PC-3 (cell line): ENCODE results near the gene CYP2A7.
"Not testable (repeated sequence)": the region's sequence is repeated elsewhere in the genome, so short reads cannot be mapped to it uniquely, and the experiment has no call there.

Experiments used
- EZH2 ChIP-seq: fragments of 300-600 bp; sonication (generic); IDR thresholded peaks from one replicate; pipeline ENCODE4 v1.6.1; 2017; ENCODE audit warnings: antibody characterized with exemption, mild to moderate bottlenecking, low read length; ENCODE audit not compliant: unreplicated experiment
- EZH2phosphoT487 ChIP-seq: fragments of 300-600 bp; sonication (generic); IDR thresholded peaks from 2 replicates; pipeline ENCODE4 v1.6.1; 2018; ENCODE audit warnings: mild to moderate bottlenecking, antibody characterized with exemption, low read length, borderline replicate concordance
- TF ChIP-seq, protein P1 (sequence below): fragments of 300-600 bp; sonication (generic); conservative IDR thresholded peaks from 2 replicates; pipeline ENCODE4 v1.5.1; 2017; ENCODE audit warnings: antibody characterized with exemption, low read depth, mild to moderate bottlenecking, low read length

DNA sequence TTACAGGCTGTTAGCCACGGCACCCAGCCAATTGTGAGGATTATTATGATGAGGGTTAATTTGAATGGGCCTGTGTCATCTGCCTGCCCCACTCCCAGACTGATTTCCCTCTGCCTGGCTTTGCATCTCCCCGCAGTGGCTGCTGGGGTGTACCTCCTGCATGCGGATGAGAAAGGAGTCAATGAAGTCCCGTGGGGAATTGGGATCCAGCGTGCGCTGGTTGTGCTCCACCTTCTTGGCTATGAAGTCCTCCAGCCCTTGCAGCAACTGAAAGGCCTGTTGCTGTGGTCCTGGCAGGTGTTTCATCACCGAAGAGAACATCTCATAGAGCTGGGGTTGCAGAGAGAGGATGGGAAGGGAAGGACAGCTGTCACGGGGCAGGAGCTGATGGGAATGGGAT is 35.3 kb downstream of the CYP2A7 start:
- TF ChIP-seq, protein P1, sequence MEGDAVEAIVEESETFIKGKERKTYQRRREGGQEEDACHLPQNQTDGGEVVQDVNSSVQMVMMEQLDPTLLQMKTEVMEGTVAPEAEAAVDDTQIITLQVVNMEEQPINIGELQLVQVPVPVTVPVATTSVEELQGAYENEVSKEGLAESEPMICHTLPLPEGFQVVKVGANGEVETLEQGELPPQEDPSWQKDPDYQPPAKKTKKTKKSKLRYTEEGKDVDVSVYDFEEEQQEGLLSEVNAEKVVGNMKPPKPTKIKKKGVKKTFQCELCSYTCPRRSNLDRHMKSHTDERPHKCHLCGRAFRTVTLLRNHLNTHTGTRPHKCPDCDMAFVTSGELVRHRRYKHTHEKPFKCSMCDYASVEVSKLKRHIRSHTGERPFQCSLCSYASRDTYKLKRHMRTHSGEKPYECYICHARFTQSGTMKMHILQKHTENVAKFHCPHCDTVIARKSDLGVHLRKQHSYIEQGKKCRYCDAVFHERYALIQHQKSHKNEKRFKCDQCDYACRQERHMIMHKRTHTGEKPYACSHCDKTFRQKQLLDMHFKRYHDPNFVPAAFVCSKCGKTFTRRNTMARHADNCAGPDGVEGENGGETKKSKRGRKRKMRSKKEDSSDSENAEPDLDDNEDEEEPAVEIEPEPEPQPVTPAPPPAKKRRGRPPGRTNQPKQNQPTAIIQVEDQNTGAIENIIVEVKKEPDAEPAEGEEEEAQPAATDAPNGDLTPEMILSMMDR: not testable (repeated sequence)
- TF ChIP-seq EZH2phosphoT487, EZH2: not testable (repeated sequence)
